Mucosa of descending colon (tissue), 3 donors: Measurements from ENCODE around the gene IQGAP2. TPM values are rescaled to one million over a fixed set of nuclear protein-coding genes. Genes with fewer than 3 reads are reported as not detected.

ENCODE experiments used
- ATAC-seq: fragments of 200-7000 bp; cut with Tn5 transposase; one replicate; pipeline ENCODE4 v1.9.1; 2020; ENCODE audit warnings: mild to moderate bottlenecking, moderate library complexity
- DNase-seq, 3 donors: peaks; one replicate each; pipeline ENCODE4 v3.0.0-alpha.2; 2020
- H3K36me3 ChIP-seq: fragments of 200-600 bp; one replicate; pipeline ENCODE4 v1.8.0; 2021; ENCODE audit warnings: low read depth, mild to moderate bottlenecking
- H3K4me1 ChIP-seq: fragments of 200-600 bp; one replicate; pipeline ENCODE4 v1.8.0; 2021; ENCODE audit warnings: low read depth, mild to moderate bottlenecking
- H3K4me3 ChIP-seq: fragments of 200-600 bp; one replicate; pipeline ENCODE4 v1.8.0; 2021; ENCODE audit warnings: mild to moderate bottlenecking
- H3K9me3 ChIP-seq: fragments of 200-600 bp; one replicate; pipeline ENCODE4 v1.8.0; 2021; ENCODE audit warnings: mild to moderate bottlenecking
- intact Hi-C, 2 donors: fragments of 100-400 bp; cut with DNase I in 1 of 2; cut with micrococcal nuclease in 1 of 2; formaldehyde crosslinking; loops; one replicate each; pipeline versions ENCODE4 v1.11.0 to v1.11.1; 2022; cut with DNase I, micrococcal nuclease
- total RNA-seq, 3 donors: library from RNA; stranded (reverse); fragmentation: NEBNext Ultra II Directional in 2 of 3; extraction: Animal tissue kit (Norgen Biotek cat#: 25700) in 2 of 3; gene quantifications; one replicate each; pipeline versions ENCODE4 v1.2.1 to v1.2.4, GENCODE V29; 2021 to 2023
- TF ChIP-seq, protein P1 (sequence below): fragments of 200-600 bp; IDR thresholded peaks from one replicate; pipeline ENCODE4 v1.8.0; 2022; ENCODE audit warnings: antibody characterized with exemption, mild to moderate bottlenecking
- donor health status: DM: no; HTN: no; CAD: no; lungs with moderate emphysema.
- donor health status: DM: no; HTN: no; CAD: no.
- donor health status: DM: no; HTN: yes; CAD: no.

IQGAP2 gene
- total RNA-seq, 3 donors from 2014 or later, result 59.7 to 159 (median 84.8) TPM

GRCh38 chr5:76522103-76522935, 119.2 kb downstream of the IQGAP2 start:
- ATAC-seq (peak; percentile 99), DNase-seq (no peak)
- H3K36me3 ChIP-seq, result no peaks in the 10 kb centered on the region
- TF ChIP-seq, protein P1, sequence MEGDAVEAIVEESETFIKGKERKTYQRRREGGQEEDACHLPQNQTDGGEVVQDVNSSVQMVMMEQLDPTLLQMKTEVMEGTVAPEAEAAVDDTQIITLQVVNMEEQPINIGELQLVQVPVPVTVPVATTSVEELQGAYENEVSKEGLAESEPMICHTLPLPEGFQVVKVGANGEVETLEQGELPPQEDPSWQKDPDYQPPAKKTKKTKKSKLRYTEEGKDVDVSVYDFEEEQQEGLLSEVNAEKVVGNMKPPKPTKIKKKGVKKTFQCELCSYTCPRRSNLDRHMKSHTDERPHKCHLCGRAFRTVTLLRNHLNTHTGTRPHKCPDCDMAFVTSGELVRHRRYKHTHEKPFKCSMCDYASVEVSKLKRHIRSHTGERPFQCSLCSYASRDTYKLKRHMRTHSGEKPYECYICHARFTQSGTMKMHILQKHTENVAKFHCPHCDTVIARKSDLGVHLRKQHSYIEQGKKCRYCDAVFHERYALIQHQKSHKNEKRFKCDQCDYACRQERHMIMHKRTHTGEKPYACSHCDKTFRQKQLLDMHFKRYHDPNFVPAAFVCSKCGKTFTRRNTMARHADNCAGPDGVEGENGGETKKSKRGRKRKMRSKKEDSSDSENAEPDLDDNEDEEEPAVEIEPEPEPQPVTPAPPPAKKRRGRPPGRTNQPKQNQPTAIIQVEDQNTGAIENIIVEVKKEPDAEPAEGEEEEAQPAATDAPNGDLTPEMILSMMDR, result no peak
- H3K4me3 ChIP-seq, result no peak overlapping the region
- intact Hi-C loops, result no loop called here
- H3K9me3 ChIP-seq, result no peaks in the 10 kb centered on the region
- peaks cover 11% of the 10 kb centered on the region for H3K4me1 ChIP-seq

DNA sequence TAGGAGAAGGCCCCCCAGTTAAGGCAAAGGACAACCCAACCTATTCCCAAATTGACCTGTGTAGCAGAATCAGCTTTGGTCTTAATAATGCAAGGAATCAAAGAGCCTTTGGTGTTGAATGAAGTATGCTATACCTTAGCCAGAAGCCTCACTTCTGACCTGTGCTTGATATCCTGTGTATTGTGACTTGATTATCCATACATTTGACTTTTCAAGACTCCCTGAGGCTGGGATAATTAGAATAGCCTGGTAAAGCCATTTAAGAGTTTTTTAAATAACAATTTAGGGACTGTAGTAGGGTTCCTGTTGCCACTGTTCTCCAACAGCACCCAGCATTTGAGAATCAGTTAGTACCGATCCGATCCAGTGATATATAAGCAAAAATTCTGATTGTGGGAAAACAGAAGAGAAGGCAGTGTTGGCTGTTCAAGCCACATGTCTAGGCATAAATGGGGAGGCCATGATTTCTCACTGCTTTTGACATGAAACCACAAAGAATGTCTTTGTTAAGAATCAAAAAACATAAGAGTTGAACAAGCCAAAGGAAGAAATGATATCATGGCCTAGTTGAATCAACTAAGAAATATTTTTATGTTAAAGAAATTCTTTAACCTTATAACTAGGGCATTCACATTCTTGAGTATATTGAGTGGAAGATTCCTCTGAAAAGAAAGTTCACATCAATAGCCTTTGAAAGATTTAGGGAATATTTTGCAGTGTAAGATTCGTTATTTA, 121.2 kb downstream of the IQGAP2 start:
- Histone ChIP-seq H3K4me3 (no peak overlapping the region), H3K4me1 (peaks cover 11% of the 10 kb centered on the region), H3K36me3 (no peaks in the 10 kb centered on the region), H3K9me3 (no peaks in the 10 kb centered on the region)
- DNase-seq (no peak), ATAC-seq (no peak)
- intact Hi-C loops, result no loop called here
- TF ChIP-seq, protein P1, result no peak

DNA sequence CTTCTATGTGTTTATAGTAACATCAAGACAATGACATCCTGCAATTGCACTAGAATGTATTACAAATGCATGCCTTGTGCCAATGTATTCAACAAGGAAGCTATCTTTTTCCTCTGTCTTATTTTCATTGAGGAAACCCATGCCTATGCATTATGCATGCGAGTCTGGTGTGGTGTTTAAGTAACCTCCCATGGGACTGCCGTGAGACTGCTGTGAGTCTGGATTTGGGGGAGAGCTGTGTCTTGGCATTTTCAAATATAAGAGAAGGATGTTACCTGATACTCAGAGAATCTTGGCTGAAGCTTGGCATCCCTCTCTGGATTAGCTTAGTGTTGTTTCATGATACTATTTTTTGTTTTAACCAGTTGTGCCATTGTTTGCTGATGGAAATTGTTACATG, 121.8 kb downstream of the IQGAP2 start:
- H3K36me3 ChIP-seq, result no peaks in the 10 kb centered on the region
- TF ChIP-seq, protein P1, result no peak
- DNase-seq (no peak), ATAC-seq (no peak)
- H3K9me3 ChIP-seq, result no peaks in the 10 kb centered on the region
- intact Hi-C loops, result no loop called here
- H3K4me1 ChIP-seq, result peaks cover 11% of the 10 kb centered on the region
- H3K4me3 ChIP-seq, result no peak overlapping the region

DNA sequence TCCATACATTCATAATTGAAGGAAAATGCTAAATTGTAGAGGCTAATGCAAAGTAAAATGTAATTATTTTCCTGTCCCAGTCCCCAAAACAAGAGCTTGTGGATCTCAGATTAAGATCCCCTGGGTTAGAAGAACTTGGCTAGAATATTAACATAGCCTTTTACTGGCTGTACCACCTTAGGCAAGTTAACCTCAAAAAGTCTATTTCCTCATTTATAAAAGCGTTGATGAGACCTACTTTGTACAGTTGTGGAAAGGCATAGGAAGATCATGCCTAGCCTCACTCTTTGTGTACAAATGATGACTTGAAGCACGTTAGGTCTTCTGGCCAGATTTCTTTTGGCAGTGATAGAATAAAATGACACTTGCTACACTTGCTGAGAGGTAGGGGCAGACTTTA, 122.9 kb downstream of the IQGAP2 start:
- no peak for DNase-seq
- Histone ChIP-seq H3K36me3 (no peaks in the 10 kb centered on the region), H3K4me1 (peaks cover 9% of the 10 kb centered on the region), H3K4me3 (no peak overlapping the region), H3K9me3 (no peaks in the 10 kb centered on the region)
- intact Hi-C loops, result no loop called here
- TF ChIP-seq, protein P1, result no peak
- ATAC-seq, result no peak

GRCh38 chr5:76526950-76527583, 124.0 kb downstream of the IQGAP2 start:
- TF ChIP-seq, protein P1, result no peak
- ATAC-seq, result no peak
- H3K36me3 ChIP-seq, result no peaks in the 10 kb centered on the region
- no peaks in the 10 kb centered on the region for H3K9me3 ChIP-seq
- peaks cover 4% of the 10 kb centered on the region for H3K4me1 ChIP-seq
- H3K4me3 ChIP-seq, result no peak overlapping the region
- intact Hi-C loops, result no loop called here
- DNase-seq, result no peak
